GM23248 (cell line): ENCODE measurements around the gene ATF7IP.

Experiments used
- EZH2 ChIP-seq: fragments of 200-600 bp; sonication (generic); IDR thresholded peaks from 2 replicates; pipeline ENCODE4 v1.6.1; 2018; ENCODE audit warnings: antibody characterized with exemption, mild to moderate bottlenecking; ENCODE audit not compliant: insufficient read depth, poor library complexity, severe bottlenecking
- EZH2phosphoT487 ChIP-seq: fragments of 200-600 bp; sonication (generic); IDR thresholded peaks from 2 replicates; pipeline ENCODE4 v1.6.1; 2018; ENCODE audit warnings: antibody characterized with exemption, moderate library complexity, mild to moderate bottlenecking, low read depth; ENCODE audit not compliant: insufficient read depth

GRCh38 chr12:14364583-14365271 is 755 bp upstream of the ATF7IP start:
- no peak for TF ChIP-seq EZH2phosphoT487
- no peak for TF ChIP-seq EZH2
